GM18508 (cell line): ENCODE results near the gene ZBTB16.

Experiments used
- ATAC-seq: cut with Tn5 transposase; IDR thresholded peaks from one replicate; pipeline ENCODE4 v1.9.1; 2021; ENCODE audit warnings: moderate number of reproducible peaks; ENCODE audit not compliant: insufficient read depth, unreplicated experiment

Gene ZBTB16

GRCh38 chr11:114059278-114059983 lies at the start of gene ZBTB16:
ZBTB16 (plus strand) TSS chr11:114059711; CDS start chr11:114063301, 3,590 bp downstream.
- ATAC-seq, result no peak

- no peak for ATAC-seq
Observed at GRCh38 chr11:114010931-114011330, 48.6 kb upstream of the ZBTB16 start.

- no peak for ATAC-seq
Observed at GRCh38 chr11:114011443-114011842, 48.1 kb upstream of the ZBTB16 start.

GRCh38 chr11:114015117-114015516 lies 44.4 kb upstream of the ZBTB16 start:
- ATAC-seq, result no peak

GRCh38 chr11:114016986-114017385 lies 42.5 kb upstream of the ZBTB16 start:
- ATAC-seq, result no peak

GRCh38 chr11:114017723-114018122 lies 41.8 kb upstream of the ZBTB16 start:
- ATAC-seq, result no peak

- ATAC-seq, result no peak
Observed at GRCh38 chr11:114019046-114019445, 40.5 kb upstream of the ZBTB16 start.

- no peak for ATAC-seq
Observed at GRCh38 chr11:114019574-114019973, 39.9 kb upstream of the ZBTB16 start.

- no peak for ATAC-seq
Observed at GRCh38 chr11:114025329-114025907, 34.1 kb upstream of the ZBTB16 start.

- ATAC-seq, result no peak
Observed at GRCh38 chr11:114026355-114026754, 33.2 kb upstream of the ZBTB16 start.

- no peak for ATAC-seq
Observed at GRCh38 chr11:114027391-114027790, 32.1 kb upstream of the ZBTB16 start.

- no peak for ATAC-seq
Observed at GRCh38 chr11:114027926-114028325, 31.6 kb upstream of the ZBTB16 start.

GRCh38 chr11:114031246-114031966 lies 28.1 kb upstream of the ZBTB16 start:
- ATAC-seq, result no peak

- no peak for ATAC-seq
Observed at GRCh38 chr11:114031967-114032320, 27.6 kb upstream of the ZBTB16 start.

GRCh38 chr11:114033066-114033465 lies 26.4 kb upstream of the ZBTB16 start:
- no peak for ATAC-seq

- no peak for ATAC-seq
Observed at GRCh38 chr11:114033572-114033971, 25.9 kb upstream of the ZBTB16 start.

- ATAC-seq, result no peak
Observed at GRCh38 chr11:114034956-114035355, 24.6 kb upstream of the ZBTB16 start.

- ATAC-seq, result no peak
Observed at GRCh38 chr11:114036147-114036811, 23.2 kb upstream of the ZBTB16 start.

GRCh38 chr11:114036958-114037357 lies 22.6 kb upstream of the ZBTB16 start:
- ATAC-seq, result no peak

- ATAC-seq, result no peak
Observed at GRCh38 chr11:114039551-114039950, 20.0 kb upstream of the ZBTB16 start.

GRCh38 chr11:114040706-114041211 lies 18.8 kb upstream of the ZBTB16 start:
- no peak for ATAC-seq
